GM18502 (cell line): ENCODE results near the gene DSCAML1.

Experiments
- ATAC-seq: cut with Tn5 transposase; IDR thresholded peaks from one replicate; pipeline ENCODE4 v1.9.1; 2021; ENCODE audit warnings: mild to moderate bottlenecking; ENCODE audit not compliant: unreplicated experiment, poor library complexity

DSCAML1 gene

DNA sequence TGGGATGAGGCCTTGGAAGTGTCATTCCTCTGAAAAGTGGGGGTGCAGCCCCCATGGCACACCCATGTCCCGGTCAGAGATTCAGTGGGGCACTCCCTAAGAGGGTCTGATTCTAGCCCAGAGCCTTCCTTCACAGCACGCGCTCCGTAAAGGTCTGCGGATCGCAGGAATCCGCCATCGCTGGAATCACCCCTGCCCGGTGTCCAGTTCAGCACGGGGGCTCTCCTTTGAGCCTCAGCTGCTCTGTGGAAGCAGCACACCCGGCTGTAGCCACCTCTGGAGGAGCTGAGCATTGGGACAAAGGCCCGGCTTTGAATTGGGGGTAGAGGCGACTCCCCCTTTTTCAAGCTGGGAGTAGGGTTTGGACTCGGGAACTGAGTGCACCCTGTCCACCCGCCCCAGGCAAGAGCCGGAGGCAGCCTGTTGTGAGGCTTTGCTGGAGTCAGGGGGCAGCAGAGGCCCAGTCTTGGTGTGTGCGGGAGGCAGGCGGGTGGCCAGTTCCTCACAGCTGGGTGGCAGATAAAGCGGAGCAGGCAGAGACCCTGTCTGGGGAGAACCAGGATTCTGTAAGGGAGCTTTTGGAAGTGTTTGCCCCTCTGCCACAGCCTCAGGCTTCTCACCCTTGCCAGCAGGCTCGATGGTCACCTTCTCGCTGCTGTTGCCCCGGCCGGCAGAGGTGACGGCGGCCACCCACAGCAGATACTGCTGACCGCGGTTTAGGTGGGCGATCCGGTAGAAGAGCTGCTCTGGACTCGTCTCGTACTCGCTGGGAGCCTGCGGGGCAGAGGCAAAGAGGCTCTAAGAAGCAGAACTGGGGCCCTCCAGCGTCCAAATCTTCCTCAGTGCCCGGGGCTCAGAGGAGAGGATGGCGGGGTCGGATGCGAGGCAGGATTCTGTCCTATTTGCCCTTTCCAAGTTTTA, 353.5 kb downstream of the DSCAML1 start:
- no peak for ATAC-seq

DNA sequence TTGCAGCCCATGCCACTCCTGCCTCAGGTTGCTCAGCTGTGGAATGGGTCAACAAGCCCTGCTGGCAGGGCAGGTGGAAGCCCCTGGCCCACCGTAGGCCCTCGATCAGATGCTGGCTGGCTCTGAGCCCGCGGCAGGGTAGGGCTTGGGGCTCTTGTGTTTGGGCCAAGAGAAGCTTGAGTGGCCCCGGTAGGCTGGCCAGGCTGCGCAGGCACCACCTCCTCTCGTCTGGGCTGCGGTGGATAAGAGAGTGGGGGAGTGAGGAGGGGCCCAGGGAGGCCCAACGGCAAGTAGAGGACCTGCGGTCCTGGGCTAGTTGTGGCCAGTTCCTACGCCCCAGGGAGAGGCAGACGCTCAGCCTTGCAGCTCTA, 354.2 kb downstream of the DSCAML1 start:
- ATAC-seq: no peak

DNA sequence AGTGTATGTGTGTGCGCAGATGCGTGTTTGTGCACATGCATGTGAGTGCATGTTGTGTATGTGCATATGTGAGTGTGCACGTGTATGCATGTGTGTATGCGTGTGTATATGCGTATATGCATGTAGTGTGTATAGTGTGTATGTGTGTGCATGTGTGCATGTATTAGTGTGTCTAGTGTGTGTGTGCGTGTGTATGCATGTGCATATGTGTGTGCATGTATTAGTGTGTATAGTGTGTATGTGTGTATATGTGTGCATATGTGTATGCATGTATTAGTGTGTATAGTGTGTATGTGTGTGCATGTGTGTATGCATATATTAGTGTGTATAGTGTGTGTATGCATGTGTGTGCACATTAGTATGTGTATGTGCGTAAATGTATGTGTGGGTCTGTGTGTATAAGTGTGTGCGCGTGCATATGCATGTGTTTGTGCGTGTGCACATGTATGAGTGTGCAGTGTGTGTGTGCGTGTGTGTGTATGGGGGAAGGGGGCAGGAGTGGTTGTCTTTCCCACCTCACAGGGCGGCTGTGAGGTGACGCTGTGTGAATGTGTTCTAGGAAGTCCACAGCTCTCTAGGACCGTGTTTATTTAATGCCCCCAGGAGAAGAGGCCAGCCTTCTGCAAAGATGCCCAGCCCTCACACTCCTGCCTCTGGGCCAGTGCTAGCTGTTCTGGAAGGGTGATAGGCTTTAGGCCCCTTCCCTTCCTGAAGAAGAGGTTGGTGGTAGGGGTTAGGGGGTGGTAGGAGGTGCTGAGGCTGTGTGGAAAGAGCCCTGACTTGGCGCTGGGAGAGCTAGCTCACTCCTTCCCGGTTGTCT, 354.8 kb downstream of the DSCAML1 start:
- ATAC-seq: no peak

DNA sequence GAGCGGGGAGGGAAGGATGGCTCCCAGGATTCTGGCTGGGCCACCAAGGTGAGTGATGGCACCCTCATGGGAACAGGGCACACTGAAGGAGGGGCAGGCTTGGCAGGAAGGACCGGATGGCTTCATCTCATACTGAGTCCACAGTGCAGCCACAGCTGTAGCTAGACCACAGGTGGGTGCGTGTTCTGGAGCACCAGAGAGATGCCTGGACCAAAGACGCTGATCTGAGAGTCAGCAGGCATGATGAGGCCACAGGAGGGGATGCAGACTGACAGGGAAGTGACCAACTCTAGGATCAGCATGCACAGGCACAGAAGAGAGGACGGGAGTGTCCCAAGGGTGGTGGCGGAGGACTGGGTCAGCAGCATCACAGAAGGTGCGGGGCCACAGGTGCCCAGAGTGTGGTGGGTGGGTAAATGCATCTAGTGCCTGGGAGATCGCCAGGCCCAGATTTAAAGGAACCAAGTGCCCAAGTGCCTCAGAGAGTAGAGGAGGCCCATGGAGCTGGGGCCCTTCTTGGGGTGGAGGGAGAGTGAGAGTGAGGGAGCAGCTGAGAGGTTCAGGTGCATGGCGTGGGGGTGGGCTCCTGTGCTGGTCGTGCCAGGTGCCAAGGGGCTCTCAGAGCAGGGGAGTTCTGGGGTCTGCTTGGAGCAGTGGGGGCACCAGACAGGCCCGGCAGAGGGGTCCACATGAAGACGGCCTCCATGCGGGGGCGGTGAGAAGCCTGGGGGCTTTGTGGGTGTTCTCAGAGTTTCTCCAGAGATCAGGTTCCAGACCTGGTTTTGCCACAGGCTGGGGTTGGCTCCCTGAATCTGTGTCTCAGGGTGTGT, 355.7 kb downstream of the DSCAML1 start:
- ATAC-seq: no peak

DNA sequence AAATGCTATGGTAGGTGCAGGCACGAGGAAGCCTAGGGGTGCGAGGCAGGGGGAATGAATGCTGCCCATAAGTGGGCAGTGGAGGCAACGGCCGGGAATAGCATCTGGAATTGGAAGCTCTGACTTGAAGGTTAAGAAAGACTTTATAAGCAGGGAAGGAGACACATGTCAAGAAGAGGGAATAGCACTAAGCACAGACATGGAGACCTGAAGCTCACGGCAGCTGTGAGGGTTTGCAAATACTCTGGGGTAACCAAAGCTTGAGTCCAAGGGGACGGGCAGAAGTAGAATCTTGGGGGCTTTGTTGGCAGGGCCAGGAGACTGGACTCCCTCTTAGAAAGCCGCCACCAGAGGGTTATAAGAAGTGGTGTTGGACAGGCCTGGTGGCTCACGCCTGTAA, 356.8 kb downstream of the DSCAML1 start:
- ATAC-seq: no peak

DNA sequence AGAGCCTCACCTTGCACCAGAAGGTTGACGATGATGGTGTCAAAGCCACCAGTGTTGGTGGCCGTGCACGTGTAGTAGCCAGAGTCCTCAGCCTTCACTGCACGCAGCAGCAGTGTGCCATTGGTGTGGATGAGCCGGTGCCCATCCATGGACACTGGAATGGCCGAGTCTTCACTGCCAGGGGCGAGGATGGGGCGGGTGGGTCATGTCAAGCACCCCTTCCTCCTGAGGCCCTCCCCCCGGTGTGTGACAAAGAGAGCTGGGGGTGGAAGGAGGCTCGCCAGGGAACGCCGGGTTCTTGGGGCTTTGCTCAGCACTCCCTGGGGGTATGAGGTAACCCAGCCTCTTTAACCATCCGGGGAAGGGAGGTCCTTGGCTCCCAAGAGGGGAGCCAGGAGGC, 357.8 kb downstream of the DSCAML1 start:
- ATAC-seq: no peak

DNA sequence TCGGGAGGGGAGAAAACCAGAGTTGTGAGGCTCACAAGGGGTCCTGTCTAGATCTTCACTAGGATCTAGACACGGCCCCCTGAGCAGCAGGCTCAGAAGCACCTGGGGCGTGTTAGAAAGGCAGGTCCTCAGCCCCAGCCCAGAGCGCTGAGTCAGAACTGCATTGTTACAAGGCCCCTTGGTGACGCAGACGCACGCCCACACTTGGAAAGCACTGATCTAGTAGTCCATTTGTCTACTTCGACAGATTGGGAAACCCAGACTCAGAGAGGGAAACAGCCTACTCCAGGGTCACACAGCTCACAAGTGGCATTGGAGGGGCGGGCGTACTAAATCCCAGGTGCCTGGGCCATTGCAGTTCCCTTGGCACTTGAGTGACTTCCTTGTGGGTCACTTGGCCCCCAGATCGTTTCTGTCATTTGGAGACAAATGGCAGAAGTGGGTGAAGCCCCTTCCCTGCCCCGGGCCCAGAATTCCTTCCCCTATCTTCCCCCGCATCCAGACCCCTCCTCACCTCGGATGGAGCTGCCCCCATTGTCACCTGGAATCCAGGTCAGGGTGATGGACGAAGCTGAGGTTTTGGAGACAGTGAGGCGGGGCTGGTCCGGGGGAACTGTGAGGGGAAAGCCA, 358.5 kb downstream of the DSCAML1 start:
- ATAC-seq: no peak

DNA sequence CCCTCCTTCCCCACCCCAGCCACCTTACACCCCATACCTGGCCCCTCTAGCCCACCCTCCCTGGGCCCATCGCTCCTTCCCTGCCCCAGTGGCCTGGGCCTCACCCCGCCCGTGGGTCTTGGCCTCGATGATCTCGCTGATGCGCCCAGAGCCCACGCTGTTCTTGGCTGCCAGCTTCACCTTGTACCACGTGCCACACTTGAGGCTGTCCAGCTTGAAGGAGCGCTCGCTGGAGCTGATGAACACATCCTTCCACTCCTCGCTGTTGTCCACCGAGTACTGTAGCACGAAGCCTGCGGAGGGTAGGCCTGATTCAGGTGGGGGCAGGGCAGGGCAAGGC, 359.3 kb downstream of the DSCAML1 start:
- ATAC-seq: no peak

DNA sequence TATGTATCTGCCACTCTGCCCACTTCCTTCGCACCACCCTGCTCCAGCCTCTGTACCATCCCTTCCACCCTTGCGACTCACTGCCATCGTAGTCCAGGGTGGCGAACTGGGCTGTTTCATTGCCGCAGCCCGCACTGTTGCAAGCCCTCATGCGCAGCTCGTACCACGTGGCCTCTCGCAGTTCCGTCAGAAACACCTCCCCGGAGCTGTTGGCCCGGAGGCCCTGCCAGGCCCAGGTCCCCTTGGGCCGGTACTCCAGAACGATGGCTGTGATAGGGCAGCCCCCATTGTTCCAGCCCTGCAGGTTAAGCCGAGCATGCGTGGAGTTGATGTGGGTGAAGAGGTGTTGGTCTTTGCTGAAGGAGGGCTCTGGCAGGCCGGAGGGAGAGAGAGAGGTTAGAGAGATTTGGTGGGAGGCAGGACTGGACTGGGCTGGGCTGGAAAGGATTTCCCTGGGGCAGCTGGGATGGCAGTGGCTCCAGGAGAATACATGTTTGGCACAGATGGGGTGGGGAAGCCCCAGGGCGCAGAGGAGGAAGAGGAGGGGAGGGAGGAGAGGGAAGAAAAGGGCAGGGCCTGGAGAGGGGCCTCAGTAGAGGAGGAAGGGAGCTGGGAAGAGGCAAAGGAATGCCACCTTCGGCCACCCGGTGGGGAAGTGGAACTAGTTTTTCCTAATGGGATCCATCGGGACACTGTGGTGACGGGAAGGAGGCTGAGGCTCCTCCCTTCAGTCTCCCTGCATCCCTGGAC, 359.8 kb downstream of the DSCAML1 start:
- ATAC-seq: no peak

DNA sequence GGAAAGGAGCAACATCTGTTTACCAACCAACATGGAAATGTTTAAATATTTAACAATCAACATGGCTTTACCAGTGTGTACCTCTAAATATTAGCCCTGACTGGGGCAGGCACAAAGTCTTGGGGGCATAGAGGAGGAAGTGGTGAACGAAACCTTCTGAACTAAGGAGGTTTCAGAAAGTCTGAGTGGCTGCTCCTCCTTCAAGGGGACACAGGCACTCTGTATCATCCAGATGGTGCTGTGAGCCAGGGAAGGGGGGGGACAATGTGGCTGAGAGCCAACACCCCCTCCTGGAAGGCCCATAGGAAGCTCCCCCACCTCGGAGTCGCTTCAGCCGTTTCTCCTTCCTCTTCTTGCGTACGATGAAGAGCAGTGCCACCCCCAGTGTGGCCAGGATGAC, 361.7 kb downstream of the DSCAML1 start:
- peak; percentile 73 for ATAC-seq

DNA sequence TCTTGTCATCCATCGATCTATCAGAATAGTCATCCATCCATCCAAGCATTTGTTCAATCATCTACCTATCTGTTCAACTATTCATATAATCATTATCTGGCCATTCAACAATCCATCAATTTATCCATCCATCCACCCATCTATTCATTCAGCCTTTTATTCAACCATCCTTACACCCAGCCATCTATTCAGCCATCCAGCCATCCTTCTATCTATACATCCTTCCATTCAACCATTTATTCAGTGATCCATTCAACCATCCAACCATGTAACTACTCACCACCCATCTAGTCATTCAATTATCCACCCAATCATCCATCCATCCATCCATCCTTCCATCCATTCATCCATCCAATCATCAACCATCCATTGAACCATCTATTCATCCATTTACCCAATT, 362.5 kb downstream of the DSCAML1 start:
- ATAC-seq: no peak

DNA sequence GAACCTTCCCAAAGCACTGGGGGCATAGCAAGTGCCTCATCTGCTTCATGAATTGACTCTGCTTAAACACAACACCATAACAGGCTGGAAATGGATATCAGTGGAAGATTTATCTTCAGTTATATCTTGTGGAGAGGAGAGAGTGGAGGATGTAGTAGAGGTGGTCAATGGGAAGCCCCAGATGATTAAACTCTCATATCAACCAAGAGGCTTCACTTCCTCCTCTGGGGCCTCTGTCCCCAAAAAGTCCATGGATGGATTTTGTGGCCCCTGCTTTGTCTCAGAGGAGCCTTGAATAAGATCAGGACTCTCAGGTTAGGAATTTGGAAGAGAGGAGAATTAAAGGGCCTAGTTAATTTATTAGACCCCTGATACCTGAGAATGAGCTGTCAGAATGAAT, 363.3 kb downstream of the DSCAML1 start:
- no peak for ATAC-seq

DNA sequence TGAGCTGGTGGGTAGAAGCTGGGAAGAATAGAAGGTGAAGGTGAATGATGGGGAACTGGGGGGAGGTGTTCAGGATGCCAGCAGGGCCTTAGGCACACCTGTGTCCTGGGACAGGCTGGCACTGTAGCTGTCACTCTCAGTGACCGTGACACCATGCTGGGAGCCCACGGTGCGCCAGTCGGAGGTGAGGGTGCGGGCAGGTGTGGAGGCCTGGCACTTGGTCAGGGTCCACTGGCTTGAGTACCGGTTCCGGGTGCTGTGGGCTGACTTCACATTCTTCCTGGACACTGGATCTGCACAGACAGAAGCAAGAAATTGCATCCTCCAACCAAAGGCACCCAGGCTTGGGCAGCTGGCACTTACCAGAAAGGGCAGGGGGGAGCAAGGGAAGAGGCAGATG, 365.6 kb downstream of the DSCAML1 start:
- no peak for ATAC-seq

DNA sequence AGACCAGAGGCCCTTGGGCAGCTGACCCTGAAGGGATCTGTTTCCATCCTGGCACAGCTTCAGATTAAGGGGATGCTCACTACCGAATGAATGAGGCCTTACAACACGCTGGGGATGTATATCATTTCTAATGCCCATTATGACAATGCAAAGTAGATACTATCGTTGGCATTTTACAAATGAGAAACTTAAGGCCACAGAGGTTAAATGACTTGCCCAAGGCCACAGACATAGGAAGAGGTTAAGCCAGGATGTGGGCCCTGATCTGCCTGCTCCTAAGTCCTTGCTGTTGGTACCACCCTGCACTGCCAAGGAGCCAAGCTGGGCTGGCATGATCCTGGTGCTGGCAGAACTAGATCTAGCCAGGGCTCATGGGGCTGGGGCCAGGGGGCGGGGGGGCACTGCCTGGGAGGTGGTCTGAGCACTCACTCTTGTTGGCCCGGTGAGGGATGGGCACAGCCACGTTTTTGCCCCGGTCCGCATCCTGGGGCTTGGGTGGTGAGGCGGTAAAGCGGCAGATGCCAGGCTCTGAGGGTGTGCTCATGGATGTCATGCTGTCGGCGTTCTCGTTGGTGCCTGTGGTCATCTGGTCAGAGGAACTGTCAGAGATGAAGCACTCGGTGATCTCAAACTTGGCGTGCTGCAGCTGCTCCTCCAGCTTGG, 366.6 kb downstream of the DSCAML1 start:
- no peak for ATAC-seq

DNA sequence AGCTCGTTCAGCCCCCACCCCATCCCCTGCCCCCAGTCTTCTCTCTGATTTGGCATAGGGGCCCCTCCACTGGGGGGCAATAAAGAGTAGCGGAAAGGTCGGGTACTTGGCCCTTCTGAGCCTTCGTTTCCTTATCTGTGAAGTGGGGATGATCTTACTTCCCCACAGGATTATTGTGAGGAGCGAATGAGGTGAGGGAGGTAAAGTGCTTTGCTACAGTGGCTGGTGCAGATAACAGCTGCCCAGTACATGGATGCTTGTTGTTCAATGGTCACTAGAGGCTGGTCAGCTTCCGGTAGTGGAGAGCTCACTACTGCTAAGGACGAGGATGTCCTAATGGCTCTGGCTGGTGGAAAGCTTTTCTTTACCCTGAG, 368.2 kb downstream of the DSCAML1 start:
- no peak for ATAC-seq

DNA sequence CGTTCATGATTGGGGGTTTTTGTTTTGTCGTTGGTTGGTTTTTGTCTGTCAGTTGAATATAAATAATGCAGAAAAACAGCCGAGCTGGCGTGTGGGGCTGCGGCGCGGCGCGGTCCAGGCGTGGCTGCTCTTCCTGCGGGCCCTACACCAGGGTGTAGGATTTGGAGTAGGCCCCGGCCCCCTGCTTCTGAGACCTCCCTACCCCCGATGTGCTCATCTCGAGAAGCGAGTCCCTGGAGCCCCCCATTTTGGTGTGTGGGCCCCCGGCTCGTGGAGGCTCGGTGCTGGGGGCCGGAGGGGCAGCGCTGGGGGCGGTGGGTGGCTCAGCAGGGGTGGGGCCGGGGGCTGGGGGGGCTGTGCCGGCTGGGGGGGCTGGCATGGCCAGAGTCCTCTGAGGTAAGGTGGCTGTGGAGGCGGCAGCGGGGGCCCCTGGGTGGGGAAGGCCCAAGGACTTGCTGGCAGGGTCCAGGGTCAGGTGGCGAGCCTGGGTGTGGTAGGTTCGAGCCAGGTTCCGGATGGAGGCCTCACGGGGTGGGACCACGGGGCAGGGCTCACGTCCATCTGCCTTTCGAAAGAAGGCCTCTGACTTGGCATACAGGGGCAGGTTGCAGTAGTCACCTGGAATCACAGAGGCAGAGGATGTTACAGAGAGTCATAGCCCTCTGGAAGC, 368.7 kb downstream of the DSCAML1 start:
- no peak for ATAC-seq

DNA sequence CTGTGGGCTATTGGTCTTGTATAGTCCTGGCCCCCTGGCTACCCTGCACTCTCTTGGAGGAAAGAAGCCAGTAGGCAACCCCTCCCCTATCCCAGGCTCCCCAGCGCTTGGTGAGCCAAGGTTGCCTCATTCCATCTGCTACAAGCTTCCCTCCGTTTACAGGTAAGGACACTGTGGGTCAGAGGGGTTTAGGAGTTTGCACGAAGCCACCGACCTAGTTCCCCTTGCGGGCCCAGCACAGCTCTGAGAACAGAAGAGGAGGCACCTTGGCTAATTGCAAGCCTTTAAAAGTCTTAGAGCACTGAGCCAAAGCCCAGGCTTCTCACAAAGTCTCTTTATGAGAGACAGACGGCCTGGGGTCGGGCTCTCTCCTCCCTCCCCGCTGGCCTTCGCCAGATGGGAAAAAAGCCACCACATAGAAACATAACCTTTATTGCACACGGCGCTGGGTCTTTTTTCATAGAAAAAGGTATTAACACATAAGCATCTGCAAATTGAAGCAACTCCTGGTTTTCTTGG, 369.6 kb downstream of the DSCAML1 start:
- ATAC-seq: no peak

DNA sequence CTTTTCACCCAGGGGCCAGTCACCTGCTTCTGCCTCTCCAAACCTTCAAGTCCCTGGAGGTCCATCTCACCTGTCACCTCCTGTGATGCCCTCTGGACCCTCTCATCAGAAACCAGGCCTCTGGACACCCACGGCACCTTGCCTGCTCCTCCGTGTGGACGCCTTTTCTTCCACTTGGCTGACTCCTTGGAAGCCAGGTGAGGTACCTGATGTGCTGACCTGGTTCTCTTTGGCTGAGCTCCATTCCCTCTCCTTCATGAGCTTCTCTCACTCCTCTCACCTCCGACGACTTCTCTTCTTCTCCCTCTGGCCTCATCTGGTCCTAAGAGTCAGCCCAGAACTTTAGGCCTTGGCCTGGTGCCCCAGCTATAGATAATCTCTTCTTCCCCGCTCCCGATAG, 370.1 kb downstream of the DSCAML1 start:
- no peak for ATAC-seq
